IPS DF 19.7 (cell line): Measurements from ENCODE around the gene TRAF7.

Source experiments
- DNase-seq: peaks from one replicate; pipeline ENCODE4 v3.0.0-alpha.2; 2013; ENCODE audit warnings: low read depth, low spot score

The TRAF7 gene

DNA sequence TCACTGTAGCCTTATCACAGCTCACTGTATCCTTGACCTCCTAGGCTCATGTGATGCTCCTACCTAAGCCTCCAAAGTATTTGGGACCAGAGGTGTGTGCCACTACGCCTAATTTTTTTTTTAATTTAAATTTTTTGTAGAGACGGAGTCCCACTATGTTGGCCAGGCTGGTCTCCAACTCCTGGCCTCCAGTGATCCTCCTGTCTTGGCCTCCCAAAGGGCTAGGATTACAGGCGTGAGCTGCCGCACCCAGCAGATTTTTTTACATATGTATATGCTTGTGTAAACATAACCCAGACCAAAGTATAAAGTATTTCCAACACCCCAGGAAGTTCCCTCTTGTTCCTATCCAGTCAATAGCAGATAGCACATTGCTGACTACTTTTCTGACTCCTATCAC is 60.7 kb downstream of the TRAF7 start:
- DNase-seq = no peak

DNA sequence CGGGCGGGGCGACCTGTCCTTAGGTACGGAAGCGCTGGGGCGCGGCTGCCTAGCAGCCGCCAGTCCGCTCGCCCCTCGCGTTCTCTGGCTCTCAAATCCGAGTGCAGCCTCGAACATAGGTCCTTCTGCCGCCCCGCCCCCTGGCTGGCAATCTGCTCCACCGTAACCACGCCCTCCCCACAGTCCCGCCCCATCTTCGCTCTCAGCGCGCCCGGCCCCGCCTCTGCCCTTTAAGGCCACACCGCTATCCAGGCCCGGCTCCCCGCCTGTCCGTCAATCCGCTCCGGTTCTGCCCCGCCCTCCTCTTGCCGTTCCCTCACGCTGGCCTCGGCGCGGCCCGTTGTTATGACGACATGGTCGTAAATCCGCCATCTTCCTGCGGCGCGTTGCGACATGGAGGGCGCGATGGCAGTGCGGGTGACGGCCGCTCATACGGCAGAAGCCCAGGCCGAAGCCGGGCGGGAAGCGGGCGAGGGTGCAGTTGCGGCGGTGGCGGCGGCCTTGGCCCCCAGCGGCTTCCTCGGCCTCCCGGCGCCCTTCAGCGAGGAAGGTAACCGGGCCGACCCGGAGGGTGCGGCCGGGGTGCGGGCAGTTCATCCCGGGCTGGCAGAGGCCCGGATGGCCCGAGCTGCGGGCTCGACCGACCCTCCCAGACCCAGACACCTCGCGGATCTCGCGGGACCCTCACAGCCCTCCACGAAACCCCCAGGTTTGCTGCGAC is 67.8 kb downstream of the TRAF7 start, which contains the start of gene E4F1:
TSS of gene E4F1 (plus strand) at position 371 of the 721 bp plus-strand sequence. CDS start at position 394, 23 bp downstream.
- peak; percentile 98 for DNase-seq

DNA sequence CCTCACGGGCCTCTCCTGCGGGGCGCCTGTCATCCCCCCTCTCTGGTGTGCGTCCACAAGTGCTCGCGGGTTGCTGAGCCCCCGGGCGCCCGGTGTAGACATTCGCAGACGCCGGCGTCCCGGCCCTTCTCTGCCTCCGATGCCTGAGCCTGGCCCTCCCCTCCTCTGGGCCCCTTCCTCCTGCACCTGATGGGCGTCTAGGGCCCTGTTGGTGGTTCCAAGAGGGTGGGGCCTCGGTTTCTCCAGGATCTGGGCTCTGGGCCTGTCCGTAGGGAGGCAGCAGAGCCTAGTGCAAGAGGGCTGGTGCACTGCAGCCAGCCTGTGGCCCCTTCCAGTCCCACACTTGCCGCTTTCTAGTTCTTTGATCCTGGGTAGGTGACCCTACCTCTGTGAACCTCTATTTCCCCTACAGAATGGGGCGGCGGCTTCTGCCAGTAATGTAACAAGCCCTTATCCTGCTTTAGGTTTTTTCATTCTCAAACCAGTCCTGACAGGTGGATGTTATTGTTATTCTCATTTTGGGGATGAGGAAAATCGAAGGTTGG is 68.4 kb downstream of the TRAF7 start:
- no peak for DNase-seq

DNA sequence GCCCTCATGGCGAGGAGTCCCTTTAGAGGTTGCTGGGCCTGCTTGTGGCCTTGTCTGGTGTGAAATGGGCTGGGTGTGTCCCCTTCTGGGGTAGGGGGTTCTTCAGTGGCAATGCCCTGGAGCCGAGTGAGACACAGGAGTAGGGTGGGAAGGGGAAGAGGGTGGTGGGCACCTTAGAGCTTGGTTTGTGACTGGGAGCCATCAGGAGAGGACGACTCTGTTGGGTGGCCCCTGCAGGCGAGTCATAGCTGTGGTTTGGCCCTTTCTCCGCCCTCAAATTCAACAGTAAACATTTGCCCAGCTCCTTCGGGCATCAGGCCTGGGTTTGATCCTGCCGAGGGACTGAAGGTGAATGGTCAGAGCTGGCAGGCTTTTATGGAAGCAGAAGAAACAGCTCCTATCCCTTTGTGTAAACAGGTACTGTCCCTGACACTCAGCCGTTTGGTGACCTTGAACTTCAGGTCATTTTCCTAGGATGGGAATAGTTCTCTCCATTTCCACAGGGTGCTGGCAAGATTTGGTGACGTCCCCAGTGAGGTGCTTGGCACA is 70.7 kb downstream of the TRAF7 start:
- DNase-seq = no peak

DNA sequence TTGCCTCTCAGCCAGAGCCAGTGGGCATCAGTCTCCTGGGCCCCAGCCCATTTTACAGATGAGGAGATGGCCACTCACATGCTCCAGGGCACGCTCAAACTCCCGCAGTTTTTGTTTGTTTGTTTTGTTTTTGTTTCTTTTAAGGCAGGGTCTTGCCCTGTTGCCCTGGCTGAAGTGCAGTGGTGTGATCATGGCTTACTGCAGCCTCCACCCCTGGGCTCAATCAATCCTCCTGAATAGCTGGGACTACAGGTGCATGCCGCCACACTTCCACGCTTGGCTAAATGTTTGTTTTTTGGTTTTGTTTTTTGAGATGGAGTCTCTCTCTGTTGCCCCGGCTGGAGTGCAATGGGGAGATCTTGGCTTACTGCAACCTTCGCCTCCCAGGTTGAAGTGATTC is 71.3 kb downstream of the TRAF7 start:
- no peak for DNase-seq
